Right lobe of liver (tissue), 6 donors: ENCODE data around the gene APOL2. TPM values are rescaled to one million over a fixed set of nuclear protein-coding genes. Genes with fewer than 3 reads are reported as not detected.
A peak's percentile ranks its signal among the peaks of the same experiment; 100 is the strongest.
"Not testable (repeated sequence)": the region's sequence is repeated elsewhere in the genome, so short reads cannot be mapped to it uniquely, and the experiment has no call there.

ENCODE experiments used
- ATAC-seq, 4 donors: fragments of 200-7000 bp; cut with Tn5 transposase; one replicate each; pipeline ENCODE4 v1.9.1; 2020; ENCODE audit warnings: mild to moderate bottlenecking in 4 of 4, moderate library complexity in 4 of 4
- DNase-seq, 3 donors: peaks; one replicate each; pipeline ENCODE4 v3.0.0-alpha.2; 2020
- H3K27ac ChIP-seq, 3 donors: fragments of 200-600 bp; one replicate each; pipeline ENCODE4 v1.8.0; 2022
- H3K27me3 ChIP-seq, 2 donors: fragments of 200-600 bp; one replicate each; pipeline ENCODE4 v1.8.0; 2022
- H3K36me3 ChIP-seq, 4 donors: fragments of 200-600 bp; sonication (generic) in 1 of 4; one replicate each; pipeline versions ENCODE4 v1.5.1 to v1.8.0; 2017 to 2022; ENCODE audit warnings: control low read depth in 1 of 4
- H3K4me1 ChIP-seq, 4 donors: fragments of 200-600 bp; sonication (generic) in 1 of 4; one replicate each; pipeline versions ENCODE4 v1.5.1 to v1.8.0; 2017 to 2022; ENCODE audit warnings: control low read depth in 1 of 4
- H3K4me3 ChIP-seq, 3 donors: fragments of 200-600 bp; one replicate each; pipeline ENCODE4 v1.8.0; 2022
- H3K9me3 ChIP-seq, 4 donors: fragments of 200-600 bp; sonication (generic) in 1 of 4; one replicate each; pipeline versions ENCODE4 v1.5.1 to v1.8.0; 2017 to 2022; ENCODE audit warnings: control low read depth in 1 of 4
- CTCF ChIP-seq, 4 donors: fragments of 200-600 bp in 3 of 4; fragments of 450-650 bp in 1 of 4; IDR thresholded peaks; one replicate each; pipeline versions ENCODE4 v1.5.1 to v1.8.0; 2016 to 2022; ENCODE audit warnings: antibody characterized with exemption in 4 of 4, mild to moderate bottlenecking in 2 of 4
- POLR2A ChIP-seq: fragments of 450-650 bp; IDR thresholded peaks from one replicate; pipeline ENCODE4 v1.6.1; 2017; ENCODE audit warnings: antibody characterized with exemption, mild to moderate bottlenecking
- WGBS: methylation state at CpG from one replicate; pipeline ENCODE4 v1.1.6; 2018; ENCODE audit warnings: low coverage, low lambda C conversion rate; ENCODE audit not compliant: insufficient coverage; ENCODE audit errors: missing lambda C conversion rate; 5-methylcytosine and 5-hydroxymethylcytosine counted together
- intact Hi-C, 2 donors: fragments of 100-400 bp; cut with DNase I; formaldehyde crosslinking; loops; one replicate each; pipeline versions ENCODE4 v1.11.2 to v1.14.1; 2022
- total RNA-seq, 6 experiments: library from RNA; depleted of rRNA in 2 of 6; stranded (reverse); fragments of >200 nt in 2 of 6; fragmentation: NEBNext Ultra II Directional in 3 of 6; extraction: Animal tissue kit (Norgen Biotek cat#: 25700) in 3 of 6; gene quantifications; one replicate each; pipeline versions ENCODE4 v1.1.0 to v1.2.4, GENCODE V29; 2016 to 2023
- donor health status: DM: no; HTN: yes; CAD: no.
- donor health status: DM: no; HTN: no; CAD: no.
- donor health status: DM: no; HTN: no; CAD: no.
- donor health status: DM: no; HTN: yes; CAD: no.
- donor health status: DM: no; HTN: yes; CAD: no.

The APOL2 gene
- total RNA-seq, 6 experiments from 2014 or later, result 40.8 to 121 (median 57.5) TPM

GRCh38 chr22:36267058-36267457 is 27.7 kb upstream of the APOL2 start:
- 100% methylated on average over 1 of the region's 4 CpGs for WGBS

GRCh38 chr22:36263886-36264664 is 24.7 kb upstream of the APOL2 start:
- intact Hi-C loops, result not testable (repeated sequence)
- WGBS, result 46% methylated on average over 6 of the region's 7 CpGs
- ATAC-seq, result peak in 3 of 4 donors; percentile 2 to 35 (median 3)

More at GRCh38 chr22:36267058-36267457, 27.7 kb upstream of the APOL2 start:
- H3K36me3 ChIP-seq, result peaks cover 0 to 16% (median 9%) of the 10 kb centered on the region in 4 donors
- peaks cover 0 to 27% (median 8%) of the 10 kb centered on the region in 4 donors for H3K4me1 ChIP-seq
- no peak overlapping the region for H3K27ac ChIP-seq
- no peak for TF ChIP-seq POLR2A
- TF ChIP-seq CTCF (IDR thresholded peaks at IDR 0.05), result no peak
- no peaks in the 10 kb centered on the region for H3K9me3 ChIP-seq
- DNase-seq (peak in 1 of 3 donors; percentile 41), ATAC-seq (no peak)
- intact Hi-C loops, result no loop called here
- H3K4me3 ChIP-seq, result no peak overlapping the region
- no peaks in the 10 kb centered on the region for H3K27me3 ChIP-seq

GRCh38 chr22:36263216-36263673 is 23.9 kb upstream of the APOL2 start:
- H3K9me3 ChIP-seq, H3K27me3 ChIP-seq, H3K4me3 ChIP-seq, intact Hi-C loops: not testable (repeated sequence)
- WGBS, result 20% methylated on average over 5 of the region's 5 CpGs
- Histone ChIP-seq H3K27ac (peak overlapping the region in 2 of 3 donors; percentile 62 to 78), H3K4me1 (peaks cover 3 to 34% (median 19%) of the 10 kb centered on the region in 4 donors), H3K36me3 (peaks cover 0 to 24% (median 12%) of the 10 kb centered on the region in 4 donors)
- ATAC-seq (peak; percentile 71 to 92 (median 90)), DNase-seq (peak in 2 of 3 donors; percentile 81 to 86)

More at GRCh38 chr22:36263886-36264664, 24.7 kb upstream of the APOL2 start:
- peak in 1 of 3 donors; percentile 43 for DNase-seq
- H3K36me3 ChIP-seq, result peaks cover 0 to 24% (median 12%) of the 10 kb centered on the region in 4 donors
- H3K27ac ChIP-seq, result peak overlapping the region in 2 of 3 donors; percentile 62 to 78
- H3K4me3 ChIP-seq, H3K9me3 ChIP-seq, H3K27me3 ChIP-seq: not testable (repeated sequence)
- peaks cover under 1 to 34% (median 18%) of the 10 kb centered on the region in 4 donors for H3K4me1 ChIP-seq

GRCh38 chr22:36262307-36262706 is 23.0 kb upstream of the APOL2 start:
- peaks cover 0 to 24% (median 12%) of the 10 kb centered on the region in 4 donors for H3K36me3 ChIP-seq
- H3K4me3 ChIP-seq, intact Hi-C loops, H3K27me3 ChIP-seq, H3K9me3 ChIP-seq, ATAC-seq: not testable (repeated sequence)
- peak overlapping the region in 2 of 3 donors; percentile 16 to 26 for H3K27ac ChIP-seq
- peak in 1 of 3 donors; percentile 44 for DNase-seq
- 80% methylated on average over 2 of the region's 3 CpGs for WGBS
- peaks cover 3 to 34% (median 19%) of the 10 kb centered on the region in 4 donors for H3K4me1 ChIP-seq

GRCh38 chr22:36261675-36262074 is 22.3 kb upstream of the APOL2 start:
- Histone ChIP-seq H3K36me3 (peaks cover 0 to 24% (median 13%) of the 10 kb centered on the region in 4 donors), H3K27ac (peak overlapping the region in 1 of 3 donors; percentile 26), H3K4me1 (peaks cover 3 to 34% (median 19%) of the 10 kb centered on the region in 4 donors)
- WGBS, result 97% methylated on average over 3 of the region's 6 CpGs
- H3K9me3 ChIP-seq, ATAC-seq, H3K4me3 ChIP-seq, intact Hi-C loops, H3K27me3 ChIP-seq: not testable (repeated sequence)
- peak in 1 of 3 donors; percentile 42 for DNase-seq

GRCh38 chr22:36259615-36260300 is 20.4 kb upstream of the APOL2 start:
- Histone ChIP-seq H3K4me3 (no peak overlapping the region), H3K27ac (no peak overlapping the region), H3K27me3 (no peaks in the 10 kb centered on the region), H3K9me3 (no peaks in the 10 kb centered on the region), H3K4me1 (peaks cover 3 to 34% (median 19%) of the 10 kb centered on the region in 4 donors), H3K36me3 (peaks cover 0 to 9% (median 6%) of the 10 kb centered on the region in 4 donors)
- no peak for ATAC-seq
- no peak for DNase-seq
- intact Hi-C loops, result no loop called here
- no peak for TF ChIP-seq CTCF (IDR thresholded peaks at IDR 0.05)
- TF ChIP-seq POLR2A, result no peak
- 68% methylated on average over 10 of the region's 14 CpGs for WGBS
